Activated CD4-positive, CD25-positive, alpha-beta regulatory T cell treated with anti-CD3 and anti-CD28 coated beads, Interleukin-2, amount 50 U/mL, for 72 hours (primary cell): ENCODE data around the gene CRYBB1.
A peak's percentile ranks its signal among the peaks of the same experiment; 100 is the strongest.

Source experiments
- DNase-seq: peaks from one replicate; pipeline ENCODE4 v3.0.0; 2021

Gene CRYBB1

DNA sequence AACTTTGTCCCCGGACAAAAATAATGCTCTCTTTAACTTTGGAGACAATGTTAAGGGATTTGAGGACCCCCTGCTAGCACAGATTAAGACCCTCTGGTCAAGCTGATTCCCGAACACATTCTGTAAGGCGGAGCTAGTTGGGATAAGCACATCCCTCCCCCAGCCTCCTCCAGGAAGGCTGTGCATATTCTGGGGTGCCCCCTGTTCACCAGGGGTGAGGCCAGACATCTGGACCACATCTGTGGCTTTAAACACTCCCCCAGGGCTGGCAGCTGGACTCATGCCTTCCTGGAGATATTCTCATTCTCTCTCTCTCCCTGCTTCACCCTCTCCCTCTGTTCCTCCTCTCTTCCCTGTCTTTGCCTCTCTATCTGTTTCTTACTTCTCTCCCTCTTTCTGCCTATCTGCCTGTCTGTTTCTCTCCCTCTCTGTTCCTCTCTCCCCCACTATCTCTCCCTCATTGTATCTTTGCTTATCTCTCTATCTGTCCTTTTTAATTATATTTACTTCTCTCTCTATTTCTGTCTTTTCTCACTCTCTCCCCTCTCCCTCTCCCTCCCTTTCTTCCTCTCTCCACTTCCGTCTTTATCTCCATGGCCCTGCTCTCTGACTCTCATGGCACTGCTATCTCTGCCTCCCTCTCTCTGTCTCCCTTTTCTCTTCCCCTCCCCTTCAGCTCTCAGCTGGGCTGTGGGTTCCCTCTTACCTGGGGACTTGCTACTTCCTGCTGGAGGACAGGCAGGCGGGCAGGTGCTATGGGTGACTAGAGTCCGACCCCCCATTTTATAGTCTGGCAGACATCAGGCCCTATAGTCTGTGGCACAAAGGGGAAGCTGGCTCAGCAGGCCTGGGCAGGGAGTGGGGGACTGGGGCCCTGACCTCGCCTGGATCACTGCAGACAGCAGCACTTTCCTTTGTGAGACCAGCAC lies at the start of gene CRYBB1:
Gene CRYBB1 (minus strand): TSS at position 757 of the 929 bp plus-strand sequence. CDS start 1,708 bp downstream, outside the sequence.
- no peak for DNase-seq

DNA sequence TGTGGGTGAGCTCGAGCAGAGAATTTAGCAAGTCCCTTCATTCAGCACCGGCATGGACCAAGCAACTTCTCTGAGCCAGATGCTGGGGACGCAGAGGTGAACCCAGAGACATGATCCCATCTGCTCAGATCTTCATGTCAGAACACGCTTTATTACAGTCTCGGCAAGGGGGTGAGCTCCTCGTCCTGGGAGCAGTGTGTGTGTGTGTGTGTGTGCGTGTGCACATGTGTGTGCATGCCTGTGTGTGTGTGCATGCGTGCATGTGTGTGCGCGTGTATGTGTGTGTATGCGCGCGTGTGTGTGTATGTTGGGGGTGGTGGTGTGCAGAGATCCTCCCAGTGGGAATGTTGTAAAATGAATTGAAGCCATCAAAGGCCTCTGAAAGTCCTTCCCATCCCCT lies 49.3 kb upstream of the CRYBB1 start:
- no peak for DNase-seq

DNA sequence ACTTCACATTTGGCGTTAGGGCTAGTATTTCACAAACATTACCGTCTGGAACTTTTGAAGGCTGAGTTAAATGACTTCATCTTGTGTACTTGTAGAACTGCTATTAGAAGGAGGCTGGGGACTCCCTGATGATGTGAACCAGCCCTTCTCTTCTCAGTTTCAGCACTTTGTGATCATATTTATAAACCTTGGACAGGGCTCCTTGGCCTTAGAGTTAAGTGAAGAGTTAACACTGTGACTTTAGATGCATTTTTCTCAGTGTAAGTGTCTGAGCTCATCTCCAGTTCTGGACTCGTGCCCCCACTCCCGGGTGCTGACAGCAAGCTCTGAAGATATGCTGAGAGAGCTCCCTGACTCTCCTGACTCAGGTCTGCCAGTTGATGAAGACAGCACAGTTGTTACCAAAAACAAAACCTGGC lies 48.0 kb upstream of the CRYBB1 start:
- no peak for DNase-seq

DNA sequence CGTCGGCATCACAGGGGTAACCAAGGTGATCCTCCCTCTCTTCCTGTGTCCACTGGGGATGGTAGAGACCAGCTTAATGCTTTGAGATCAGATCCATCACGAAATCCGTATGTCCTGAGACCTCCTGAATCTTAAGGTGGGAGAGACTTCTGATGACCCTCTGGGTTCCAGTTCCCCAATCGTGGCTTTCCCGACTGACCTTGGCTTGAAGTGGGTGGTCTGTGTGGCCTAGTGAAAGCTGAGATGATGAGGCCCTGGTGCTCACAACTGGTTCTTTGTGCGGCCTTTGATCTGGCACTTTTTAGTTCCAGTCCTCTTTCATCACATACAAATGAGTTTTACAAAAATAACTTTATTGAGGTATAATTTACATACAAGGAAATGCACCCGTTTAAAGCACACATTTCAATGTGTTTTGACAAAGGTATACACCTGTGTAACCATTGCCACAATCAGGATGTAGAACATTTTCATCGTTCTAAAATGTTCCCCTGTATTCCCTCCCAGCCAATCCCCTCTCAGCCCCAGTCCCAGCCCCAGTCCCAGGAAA lies 45.6 kb upstream of the CRYBB1 start:
- no peak for DNase-seq

DNA sequence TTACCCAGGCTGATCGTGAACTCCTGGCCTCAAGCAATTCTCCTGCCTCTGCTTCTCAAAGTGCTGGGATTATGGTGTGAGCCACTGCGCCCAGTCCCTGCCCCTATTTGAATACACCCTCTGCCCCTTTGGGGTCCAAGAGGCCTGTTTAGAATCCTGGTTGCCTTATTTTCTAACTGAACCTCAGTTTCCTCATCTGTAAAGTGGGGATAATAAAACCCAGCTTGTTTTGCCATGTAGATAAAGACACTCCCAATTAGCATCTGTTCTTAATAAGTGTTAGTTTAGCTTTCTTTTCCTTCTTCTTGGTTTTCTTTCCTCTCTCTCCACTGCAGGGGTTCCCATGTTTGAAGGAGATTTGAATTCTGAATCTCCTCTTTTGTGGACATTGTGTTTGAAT lies 44.3 kb upstream of the CRYBB1 start:
- DNase-seq: no peak

DNA sequence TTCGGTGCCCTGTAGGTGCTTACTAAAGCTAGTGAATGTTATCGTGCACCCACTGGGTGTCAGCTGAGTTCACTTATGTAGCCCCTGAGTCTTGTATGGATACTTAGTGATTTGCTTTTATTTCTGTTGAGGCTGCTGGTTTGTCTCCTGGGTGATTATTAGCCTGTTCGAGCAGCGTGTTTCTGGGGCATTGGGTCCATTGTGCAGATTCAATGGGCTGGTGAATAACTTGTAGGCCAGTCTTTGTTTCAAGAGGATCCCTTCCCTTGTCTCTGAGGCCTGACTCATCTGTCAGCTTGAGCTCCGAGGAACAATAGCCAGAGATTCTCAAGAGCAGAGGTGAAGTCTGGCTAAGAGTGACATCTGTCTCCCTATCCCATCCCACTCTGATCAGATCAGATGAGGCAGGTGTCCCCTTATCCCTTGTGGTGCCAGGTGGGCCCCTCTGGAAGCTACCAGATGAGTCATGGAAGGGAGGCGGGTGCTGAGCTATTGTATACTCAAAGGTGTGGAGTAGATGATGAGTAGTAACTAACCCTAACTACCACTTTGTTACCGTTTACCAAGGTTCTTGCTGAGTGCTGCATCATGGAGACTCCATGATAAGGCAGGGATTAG lies 43.2 kb upstream of the CRYBB1 start:
- DNase-seq: no peak

DNA sequence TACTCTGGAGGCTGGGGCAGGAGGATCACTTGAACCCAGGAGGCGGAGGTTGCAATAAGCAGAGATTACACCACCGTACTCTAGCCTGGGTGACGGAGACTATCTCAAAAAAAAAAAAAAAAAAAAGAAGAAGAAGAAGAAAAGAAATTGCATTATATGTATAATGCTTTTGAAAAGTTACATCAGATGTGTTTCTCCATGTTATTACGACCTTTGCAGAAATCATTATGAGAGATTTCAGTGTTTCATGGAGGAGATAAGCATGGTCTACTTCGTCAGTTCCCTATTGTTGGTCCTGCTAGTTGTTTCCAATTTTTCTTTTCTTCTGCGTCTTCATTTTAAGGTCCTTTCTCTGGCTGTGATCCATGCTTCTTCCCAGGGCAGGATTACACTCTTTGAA lies 42.5 kb upstream of the CRYBB1 start:
- DNase-seq: no peak

DNA sequence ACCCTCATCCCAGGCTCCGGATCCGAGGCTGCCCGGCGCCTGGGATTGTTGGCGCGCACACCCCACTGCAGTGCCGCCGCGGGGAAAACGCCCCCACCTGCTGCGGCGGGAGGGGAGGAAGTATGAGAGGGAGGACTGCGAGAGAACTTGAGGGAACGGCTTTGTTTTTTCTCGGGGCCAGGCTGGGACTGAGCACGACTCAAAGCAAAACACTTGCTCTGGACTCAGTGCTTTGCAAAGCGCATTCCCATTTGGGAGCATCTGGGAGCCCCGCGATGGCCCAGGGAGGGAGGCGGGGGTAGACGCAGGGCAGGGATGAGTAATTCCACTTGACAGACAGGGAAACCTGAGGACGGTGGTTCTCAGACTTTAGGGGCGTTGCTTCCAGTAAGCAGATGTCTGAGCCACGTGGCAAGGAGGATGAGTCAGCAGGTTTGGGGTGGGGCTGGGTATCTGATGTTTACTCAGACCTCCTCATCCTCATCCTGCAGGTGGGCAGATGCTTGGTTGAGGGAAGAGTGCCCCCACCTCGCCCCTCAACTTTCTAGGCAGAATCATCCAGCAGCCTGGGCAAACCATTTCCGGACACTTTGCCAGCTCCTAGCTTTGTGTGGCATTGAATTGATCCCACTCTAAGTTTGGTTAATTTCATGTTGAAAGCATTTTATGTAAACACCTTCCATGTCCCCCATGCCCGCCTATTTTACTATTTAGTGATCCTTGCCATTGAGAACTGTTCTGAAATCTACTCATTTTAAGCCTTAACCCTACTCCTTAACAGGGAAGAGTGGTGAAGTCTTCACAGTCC lies 41.0 kb upstream of the CRYBB1 start:
- peak; percentile 68 for DNase-seq

DNA sequence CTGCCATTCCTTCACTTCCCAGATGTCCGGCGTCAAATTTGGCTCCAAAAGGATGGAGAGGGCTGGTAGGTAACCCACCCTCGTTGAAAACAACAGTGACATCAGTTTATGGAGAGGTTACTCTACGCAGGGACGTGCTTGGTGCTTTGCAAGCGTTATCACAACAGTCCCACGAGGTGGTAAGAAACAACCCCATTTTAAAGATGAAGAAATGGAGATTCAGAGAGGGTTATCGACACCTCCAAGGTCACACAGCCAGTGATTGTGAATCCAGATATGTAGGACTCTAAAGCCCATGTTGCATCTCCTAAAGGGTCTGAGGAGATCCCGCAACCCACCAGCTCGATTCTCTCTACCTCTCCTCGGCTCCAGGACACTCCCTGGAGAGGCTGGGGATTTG lies 40.3 kb upstream of the CRYBB1 start:
- DNase-seq: no peak

DNA sequence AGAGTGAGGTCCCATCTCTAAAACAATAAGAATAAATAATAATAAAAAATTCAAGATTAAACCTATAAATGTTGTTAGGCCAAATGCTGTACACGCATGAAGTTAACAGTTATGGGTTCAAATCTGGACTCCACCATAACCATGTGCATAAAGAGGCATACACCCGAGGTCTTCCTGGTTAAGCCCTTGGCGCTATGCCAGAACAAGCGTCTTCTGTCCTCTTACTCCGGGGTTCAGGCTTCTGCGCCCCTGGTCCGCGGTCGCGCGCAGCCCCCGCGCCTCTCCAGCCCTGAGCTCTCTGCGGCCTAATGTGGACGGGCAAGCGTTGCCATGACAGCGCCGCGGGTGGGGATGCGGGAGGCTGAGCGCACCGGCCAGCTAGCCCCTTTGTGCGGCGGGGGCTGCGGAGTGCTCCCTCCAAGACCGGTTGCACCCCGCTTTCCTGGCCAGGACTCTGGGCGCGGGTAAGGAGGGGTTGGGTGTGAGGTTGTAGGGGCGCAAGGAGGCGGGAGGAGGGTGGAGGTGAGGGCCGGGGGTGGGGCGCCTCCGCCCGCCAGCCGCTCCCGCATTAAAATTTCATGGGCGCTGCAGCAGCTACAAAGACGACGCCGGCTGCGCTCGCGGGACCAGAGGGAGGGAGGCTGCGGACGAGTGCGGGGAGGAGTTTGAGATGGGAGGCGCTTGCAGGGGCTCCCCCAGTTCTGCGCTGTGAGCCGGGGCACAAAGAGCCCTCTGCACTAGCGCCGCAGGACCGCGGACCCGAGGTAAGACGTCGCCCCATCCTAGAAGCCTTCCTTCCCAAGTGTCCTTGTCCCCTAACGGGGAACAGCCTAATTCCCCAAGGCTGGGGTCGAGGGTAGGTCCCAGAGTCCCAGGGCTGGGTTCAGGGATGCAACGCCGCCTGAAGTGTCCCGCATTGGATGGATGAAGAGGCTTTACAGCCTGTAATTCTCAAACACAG lies 39.3 kb upstream of the CRYBB1 start, which contains the start of gene MIAT:
Gene MIAT (plus strand): TSS at position 698 of the 961 bp plus-strand sequence.
- DNase-seq: peak; percentile 70

DNA sequence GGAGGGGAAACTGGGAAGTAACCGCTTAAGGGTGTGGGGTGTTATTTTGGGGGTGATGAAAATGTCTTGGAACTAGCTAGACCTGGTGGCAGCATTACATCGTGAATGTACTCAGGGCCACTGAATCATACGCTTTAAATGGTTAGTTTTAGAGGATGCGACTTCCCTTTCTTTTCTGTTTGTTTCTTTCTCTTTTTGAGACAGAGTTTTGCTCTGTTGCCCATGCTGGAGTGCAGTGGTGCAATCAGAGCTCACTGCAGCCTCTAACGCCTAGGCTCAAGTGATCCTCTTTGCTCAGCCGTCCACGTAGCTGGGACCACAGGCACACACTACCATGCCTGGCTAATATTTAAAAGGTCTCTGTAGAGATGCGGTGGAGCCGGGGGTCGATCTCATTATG lies 34.0 kb upstream of the CRYBB1 start:
- DNase-seq: no peak

DNA sequence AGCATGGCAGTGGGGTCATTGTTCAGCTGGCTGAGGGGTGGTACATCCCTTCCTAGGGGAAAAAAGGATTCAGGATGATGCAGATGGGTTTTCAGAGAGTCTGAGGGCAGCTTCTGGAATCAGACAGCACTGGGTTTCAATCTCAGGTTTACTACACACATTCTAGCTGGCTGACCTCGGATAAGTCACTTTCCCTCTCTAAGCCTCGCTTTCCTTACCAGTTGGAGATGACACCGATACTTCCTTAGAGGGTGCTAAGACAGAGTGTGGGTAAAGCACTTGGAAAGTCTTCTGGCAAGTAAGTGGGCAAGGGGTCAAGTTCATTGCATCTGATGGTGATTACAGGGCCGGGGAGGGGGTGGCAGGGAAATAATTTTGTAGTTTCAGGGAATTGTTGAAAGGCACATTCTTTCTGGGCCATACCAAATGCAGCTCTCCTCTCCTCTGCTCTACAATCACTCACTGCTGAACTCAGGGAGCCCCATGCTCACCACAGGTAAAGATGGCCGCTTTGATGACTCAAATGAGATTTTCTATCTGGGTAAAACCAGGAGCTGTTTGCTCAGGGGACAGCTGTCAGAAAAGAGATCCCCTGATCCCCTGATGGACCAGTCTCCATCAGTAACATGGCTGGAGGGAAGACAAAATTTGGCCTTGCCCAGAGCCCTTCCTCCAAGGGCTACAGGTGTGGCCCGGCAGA lies 33.0 kb upstream of the CRYBB1 start:
- no peak for DNase-seq

DNA sequence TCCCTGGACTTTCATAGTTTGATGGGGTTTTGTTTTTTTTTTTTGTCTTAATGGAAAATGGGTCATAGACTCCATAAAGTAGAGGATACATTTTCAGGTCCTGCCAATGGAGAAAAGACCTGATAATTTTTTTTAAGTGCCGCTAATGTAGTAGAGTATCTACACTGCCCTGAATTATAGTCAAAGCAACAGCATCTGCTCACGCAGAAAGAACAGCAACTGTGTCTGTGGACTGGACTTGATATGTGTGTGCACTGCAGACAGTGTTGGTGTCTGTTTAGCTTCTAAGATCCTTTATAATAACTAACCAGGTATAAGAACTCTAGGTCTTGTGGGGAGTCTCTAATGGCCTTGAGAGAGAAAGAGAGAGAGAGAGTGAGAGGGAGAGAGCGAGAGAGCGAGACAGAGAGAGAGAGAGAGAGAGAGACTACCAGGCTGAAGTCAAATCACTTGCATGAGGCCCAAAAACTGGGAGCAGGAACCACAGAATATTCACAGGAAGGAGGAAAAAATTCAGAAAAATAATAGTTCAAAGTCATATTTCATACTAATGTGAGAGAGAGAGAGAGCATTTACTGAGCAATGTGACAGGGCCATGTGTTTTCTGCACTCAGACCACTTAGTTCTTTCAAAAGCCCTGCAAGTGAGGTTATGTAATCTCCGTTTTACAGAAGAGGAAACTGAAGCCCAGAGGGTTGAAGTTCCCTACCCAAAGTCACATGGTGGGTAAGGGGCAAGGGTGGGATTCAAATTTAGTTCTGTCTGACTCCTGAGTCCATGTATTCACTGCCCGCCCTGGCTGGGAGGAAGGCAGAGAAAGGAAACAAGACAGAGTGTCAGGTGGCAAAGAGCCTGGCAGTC lies 30.9 kb upstream of the CRYBB1 start:
- DNase-seq: no peak

DNA sequence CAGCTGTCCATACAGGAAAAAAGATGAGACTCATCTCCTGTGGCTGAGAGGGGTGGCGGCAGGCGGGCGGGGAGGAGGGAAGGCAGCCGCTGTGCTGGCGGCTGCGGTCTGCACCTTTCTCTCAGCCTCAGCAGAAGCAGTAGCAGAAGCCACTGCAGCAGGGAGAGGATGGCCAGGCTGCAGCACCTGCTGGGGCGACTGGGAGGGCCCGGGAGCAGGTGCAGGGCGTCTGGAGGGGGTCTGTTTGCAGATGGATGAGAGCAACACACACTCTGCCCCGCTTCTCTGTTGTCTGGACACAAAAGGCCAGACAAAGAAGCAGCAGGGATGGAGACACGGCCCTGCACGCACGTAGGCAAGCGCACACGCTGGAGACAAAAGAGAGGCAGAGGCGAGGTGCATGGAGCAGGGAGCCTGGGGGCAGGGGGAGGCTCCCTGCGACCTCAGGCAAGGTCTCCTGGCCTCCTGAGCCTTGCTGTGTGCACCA lies 30.2 kb upstream of the CRYBB1 start:
- DNase-seq: no peak

DNA sequence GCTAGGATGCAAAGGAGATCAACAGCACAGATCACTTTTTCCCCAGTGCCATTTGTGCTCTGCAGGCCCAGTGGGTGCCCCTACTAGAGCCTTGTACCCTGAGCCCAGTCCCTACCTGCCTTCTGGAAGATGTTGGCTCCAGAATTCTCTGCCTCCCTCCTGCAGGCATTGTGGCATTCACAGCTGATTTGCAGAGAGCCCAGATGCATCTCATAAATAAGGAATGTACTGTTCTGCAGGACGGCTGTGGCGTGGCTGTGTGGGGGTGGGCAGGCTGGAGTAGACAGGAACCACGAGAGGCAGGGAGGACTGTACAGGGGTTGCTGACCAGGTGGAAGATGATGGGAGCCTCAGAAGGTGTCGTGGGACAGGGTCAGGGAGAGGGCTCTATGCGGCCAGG lies 28.3 kb upstream of the CRYBB1 start:
- DNase-seq: no peak

DNA sequence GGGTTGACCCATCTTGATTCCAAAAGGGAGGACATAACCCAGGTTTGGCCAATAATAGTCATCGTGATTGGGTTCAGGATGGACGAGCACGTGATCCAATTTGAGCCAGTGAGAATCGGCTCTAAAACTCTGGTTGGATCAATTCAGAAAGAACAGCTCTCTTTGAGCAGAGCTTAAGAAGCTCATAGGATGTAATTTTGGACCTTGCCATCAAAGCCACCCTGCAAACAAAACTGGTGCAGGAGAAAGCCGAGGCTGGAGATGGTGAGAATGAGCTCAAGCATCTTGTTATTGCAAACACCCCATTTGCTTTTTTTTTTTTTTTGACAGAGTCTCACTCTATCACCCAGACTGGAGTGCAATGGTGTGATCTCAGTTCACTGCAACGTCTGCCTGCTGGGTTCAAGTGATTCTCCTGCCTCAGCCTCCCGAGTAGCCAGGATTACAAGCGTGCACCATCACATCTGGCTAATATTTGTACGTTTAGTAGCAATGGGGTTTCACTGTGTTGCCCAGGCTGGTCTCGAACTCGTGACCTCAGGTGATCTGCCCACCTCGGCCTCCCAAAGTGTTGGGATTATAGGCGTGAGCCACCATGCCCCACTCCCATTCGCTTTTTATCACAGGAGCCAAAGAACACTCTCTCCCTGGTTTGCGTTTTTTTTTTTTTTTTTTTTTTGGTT lies 25.7 kb upstream of the CRYBB1 start:
- no peak for DNase-seq

DNA sequence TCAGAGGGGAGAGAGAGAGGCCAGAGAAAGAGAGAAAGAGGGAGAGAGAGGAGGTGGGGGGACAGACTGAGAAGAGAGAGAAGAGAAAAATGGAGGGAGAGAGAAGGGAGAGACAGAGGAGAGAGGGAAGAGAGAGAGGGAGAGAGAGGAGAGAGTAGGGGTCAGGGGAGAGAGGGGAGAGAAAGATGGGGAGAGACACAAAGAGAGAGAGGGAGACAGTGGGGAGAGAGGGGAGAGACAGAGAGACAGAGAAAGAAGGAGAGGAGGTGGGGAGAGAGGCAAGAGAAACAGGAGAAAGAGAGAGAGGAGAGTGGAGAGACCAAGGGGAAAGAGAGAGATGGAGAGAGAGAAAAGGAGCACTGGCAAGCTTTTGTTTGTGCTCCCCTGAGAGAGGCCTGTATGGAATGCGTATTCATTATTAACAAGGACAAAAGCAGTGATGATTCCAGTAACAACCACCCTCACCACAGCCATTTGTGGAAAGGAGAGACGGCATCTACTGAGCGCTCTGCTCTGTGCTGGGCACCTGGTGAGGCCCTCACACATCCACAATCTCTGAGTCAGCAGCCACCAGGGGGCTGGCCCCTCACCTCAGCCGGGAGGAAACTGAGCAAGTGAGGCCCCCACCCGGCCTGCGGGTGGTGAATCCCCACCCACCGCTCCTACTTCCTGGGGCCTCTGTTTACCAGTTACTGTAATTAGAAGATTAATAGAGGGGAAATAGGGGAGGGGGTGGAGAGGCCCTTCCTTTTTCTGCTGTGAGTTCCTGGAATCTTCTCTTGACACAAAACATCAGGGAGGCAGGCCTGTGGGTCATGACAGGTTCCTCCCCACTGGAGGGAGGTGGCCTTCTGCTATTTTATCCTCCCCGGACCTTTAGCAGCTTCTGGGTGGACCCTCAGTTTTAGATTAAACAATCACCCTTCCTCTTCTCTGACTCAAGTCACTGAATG lies 24.9 kb upstream of the CRYBB1 start:
- peak; percentile 77 for DNase-seq

DNA sequence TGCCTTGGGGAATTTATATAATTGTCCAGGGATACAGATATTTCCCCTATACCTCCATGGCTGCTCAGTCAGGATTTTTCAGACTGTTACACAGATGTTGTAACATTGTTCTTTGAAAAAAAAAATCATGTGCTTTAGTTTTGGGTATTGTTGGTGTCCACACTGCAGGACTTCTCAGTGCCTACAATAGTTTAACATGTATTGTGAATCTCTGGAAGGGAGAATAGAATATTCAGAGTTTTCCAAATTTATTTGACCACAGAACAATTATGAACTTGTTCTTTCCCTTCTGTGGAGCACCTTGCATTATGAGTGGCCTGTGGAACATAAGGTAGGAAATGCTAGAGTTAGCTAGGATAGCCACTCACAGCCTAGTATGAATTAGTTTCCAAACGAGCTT lies 18.5 kb upstream of the CRYBB1 start:
- no peak for DNase-seq
